Colonic mucosa (tissue), 4 donors: Measurements from ENCODE around the gene RNF130. TPM values are rescaled to one million over a fixed set of nuclear protein-coding genes. Genes with fewer than 3 reads are reported as not detected.
"Not testable (repeated sequence)": the region's sequence is repeated elsewhere in the genome, so short reads cannot be mapped to it uniquely, and the experiment has no call there.

ENCODE experiments used
- DNase-seq: peaks from one replicate; pipeline ENCODE4 v3.0.0-alpha.2; 2020
- H3K27ac ChIP-seq: fragments of 200-600 bp; one replicate; pipeline ENCODE4 v1.8.0; 2021
- H3K27me3 ChIP-seq: fragments of 200-600 bp; one replicate; pipeline ENCODE4 v1.8.0; 2021
- H3K36me3 ChIP-seq: fragments of 200-600 bp; one replicate; pipeline ENCODE4 v1.8.0; 2021
- H3K4me1 ChIP-seq: fragments of 200-600 bp; one replicate; pipeline ENCODE4 v1.8.0; 2021; ENCODE audit warnings: mild to moderate bottlenecking
- H3K4me3 ChIP-seq: fragments of 200-600 bp; one replicate; pipeline ENCODE4 v1.8.0; 2021
- H3K9ac ChIP-seq, 2 donors: one replicate each; pipeline ENCODE4 v1.7.0; 2013; ENCODE audit warnings: control low read depth in 2 of 2, low read depth in 2 of 2, low read length in 2 of 2
- H3K9me3 ChIP-seq: fragments of 200-600 bp; one replicate; pipeline ENCODE4 v1.8.0; 2021
- CTCF ChIP-seq: fragments of 200-600 bp; IDR thresholded peaks from one replicate; pipeline ENCODE4 v1.8.0; 2022; ENCODE audit warnings: antibody characterized with exemption, mild to moderate bottlenecking
- intact Hi-C: fragments of 100-400 bp; cut with DNase I; formaldehyde crosslinking; loops from one replicate; pipeline ENCODE4 v1.14.1; 2022
- total RNA-seq, 2 donors: library from RNA; stranded (reverse); fragmentation: NEBNext Ultra II Directional in 1 of 2; extraction: Animal tissue kit (Norgen Biotek cat#: 25700) in 1 of 2; gene quantifications; one replicate each; pipeline ENCODE4 v1.2.1, GENCODE V29; 2021
- donor health status: healthy.
- donor health status: DM: no; HTN: no; CAD: no.
- donor health status: DM: no; HTN: no; CAD: no.

Gene RNF130
- total RNA-seq, 2 donors from 2014 or later = 32.0 to 41.7 TPM

GRCh38 chr5:180021900-180022299, 49.7 kb downstream of the RNF130 start:
- intact Hi-C loops = no loop called here
- no peaks in the 10 kb centered on the region for H3K36me3 ChIP-seq
- H3K9ac ChIP-seq = no peak overlapping the region
- H3K4me3 ChIP-seq = no peak overlapping the region
- H3K9me3 ChIP-seq = no peaks in the 10 kb centered on the region
- no peaks in the 10 kb centered on the region for H3K4me1 ChIP-seq
- no peak for DNase-seq
- H3K27ac ChIP-seq = no peak overlapping the region
- no peak for TF ChIP-seq CTCF
- no peaks in the 10 kb centered on the region for H3K27me3 ChIP-seq

DNA sequence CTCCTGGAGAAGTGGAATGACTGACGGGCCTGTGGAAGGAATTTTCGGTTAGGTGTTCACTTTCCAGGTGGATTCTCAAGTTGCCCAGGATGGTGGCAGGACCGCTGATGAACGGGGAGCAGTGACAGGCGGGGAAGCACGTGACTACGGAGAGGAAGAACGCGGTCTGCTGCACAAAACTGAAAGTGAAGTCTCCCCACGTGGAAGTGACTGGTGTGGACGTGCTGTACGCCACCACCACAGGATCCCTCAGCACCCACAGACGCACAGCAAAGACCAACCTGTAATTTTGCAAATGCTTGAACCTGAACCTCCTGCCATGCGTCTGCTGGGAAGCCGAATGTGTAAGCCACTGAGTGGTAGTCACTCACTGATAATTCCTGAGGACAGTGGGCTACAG, 51.4 kb downstream of the RNF130 start:
- H3K9me3 ChIP-seq = no peaks in the 10 kb centered on the region
- DNase-seq = no peak
- intact Hi-C loops = no loop called here
- H3K27ac ChIP-seq = no peak overlapping the region
- H3K9ac ChIP-seq = no peak overlapping the region
- no peaks in the 10 kb centered on the region for H3K27me3 ChIP-seq
- H3K4me3 ChIP-seq = no peak overlapping the region
- no peak for TF ChIP-seq CTCF
- no peaks in the 10 kb centered on the region for H3K4me1 ChIP-seq
- H3K36me3 ChIP-seq = no peaks in the 10 kb centered on the region

DNA sequence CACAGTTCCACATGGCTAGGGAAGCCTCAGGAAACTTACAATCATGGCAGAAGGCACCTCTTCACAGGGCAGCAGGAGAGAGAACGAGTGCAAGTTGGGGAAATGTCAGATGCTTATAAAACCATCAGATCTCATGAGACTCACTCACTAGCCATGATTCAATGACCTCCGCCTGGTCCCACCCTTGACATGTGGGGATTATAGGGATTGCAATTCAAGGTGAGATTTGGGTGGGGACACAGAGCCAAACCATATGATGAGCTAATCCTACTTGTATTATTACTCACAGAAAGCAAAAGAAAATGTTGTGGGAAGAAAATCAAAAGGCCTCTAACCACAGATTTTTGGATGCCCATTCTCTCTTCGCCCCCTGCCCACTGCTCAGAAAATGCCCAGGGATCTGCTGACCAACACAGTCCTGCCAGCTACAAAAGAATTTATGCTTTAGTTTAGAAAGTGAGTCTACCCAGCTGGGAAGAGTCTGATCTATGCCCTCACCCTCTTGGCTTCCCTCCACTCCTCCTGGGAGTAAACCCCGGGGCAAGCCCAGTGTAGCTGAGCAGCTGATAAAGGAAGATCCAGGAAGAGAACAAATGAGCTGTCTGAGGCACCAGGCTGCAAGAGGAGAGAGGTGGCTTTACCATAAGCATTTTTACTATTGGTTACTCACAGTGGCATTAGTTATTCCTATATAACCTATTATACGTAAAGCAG, 53.1 kb downstream of the RNF130 start:
- no peak overlapping the region for H3K27ac ChIP-seq
- H3K9ac ChIP-seq = no peak overlapping the region
- no peaks in the 10 kb centered on the region for H3K4me1 ChIP-seq
- no peaks in the 10 kb centered on the region for H3K36me3 ChIP-seq
- H3K9me3 ChIP-seq = no peaks in the 10 kb centered on the region
- DNase-seq = no peak
- intact Hi-C loops = no loop called here
- no peaks in the 10 kb centered on the region for H3K27me3 ChIP-seq
- no peak for TF ChIP-seq CTCF
- no peak overlapping the region for H3K4me3 ChIP-seq

- H3K4me3 ChIP-seq, H3K9me3 ChIP-seq, H3K4me1 ChIP-seq, H3K9ac ChIP-seq, H3K27ac ChIP-seq, DNase-seq, H3K27me3 ChIP-seq, intact Hi-C loops, H3K36me3 ChIP-seq: not testable (repeated sequence)
Measured at GRCh38 chr5:180015523-180015922, 56.0 kb downstream of the RNF130 start.

- no peaks in the 10 kb centered on the region for H3K9me3 ChIP-seq
- DNase-seq = no peak
- no peak overlapping the region for H3K27ac ChIP-seq
- intact Hi-C loops = no loop called here
- no peaks in the 10 kb centered on the region for H3K27me3 ChIP-seq
- no peak for TF ChIP-seq CTCF
- no peaks in the 10 kb centered on the region for H3K4me1 ChIP-seq
- no peak overlapping the region for H3K9ac ChIP-seq
- H3K36me3 ChIP-seq = no peaks in the 10 kb centered on the region
- H3K4me3 ChIP-seq = no peak overlapping the region
Measured at GRCh38 chr5:180013678-180014077, 57.9 kb downstream of the RNF130 start.

GRCh38 chr5:180012316-180012715, 59.2 kb downstream of the RNF130 start:
- TF ChIP-seq CTCF = no peak
- no peak overlapping the region for H3K4me3 ChIP-seq
- no peaks in the 10 kb centered on the region for H3K4me1 ChIP-seq
- no peaks in the 10 kb centered on the region for H3K36me3 ChIP-seq
- intact Hi-C loops = no loop called here
- DNase-seq = no peak
- no peaks in the 10 kb centered on the region for H3K9me3 ChIP-seq
- H3K9ac ChIP-seq = no peak overlapping the region
- no peak overlapping the region for H3K27ac ChIP-seq
- no peaks in the 10 kb centered on the region for H3K27me3 ChIP-seq
